Activated T-cell treated with anti-CD3 and anti-CD28 coated beads, Interleukin-2, amount 50 U/mL, for 24 hours (primary cell): ENCODE data around the gene KIF22.
A peak's percentile ranks its signal among the peaks of the same experiment; 100 is the strongest.
"Not testable (repeated sequence)": the region's sequence is repeated elsewhere in the genome, so short reads cannot be mapped to it uniquely, and the experiment has no call there.

ENCODE experiments used
- DNase-seq: peaks from one replicate; pipeline ENCODE4 v3.0.0-alpha.2; 2020
- H3K27ac Mint-ChIP-seq: 2 replicates; pipeline ENCODE4 v1.8.0; 2020; ENCODE audit warnings: mild to moderate bottlenecking, mixed read lengths
- H3K27me3 Mint-ChIP-seq: 2 replicates; pipeline ENCODE4 v1.8.0; 2020; ENCODE audit warnings: mixed read lengths
- H3K36me3 Mint-ChIP-seq: 2 replicates; pipeline ENCODE4 v1.8.0; 2020; ENCODE audit warnings: low read depth, mixed read lengths
- H3K4me1 Mint-ChIP-seq: 2 replicates; pipeline ENCODE4 v1.8.0; 2020; ENCODE audit warnings: low read depth, mixed read lengths
- H3K4me3 Mint-ChIP-seq: 2 replicates; pipeline ENCODE4 v1.8.0; 2020; ENCODE audit warnings: mild to moderate bottlenecking, moderate library complexity, mixed read lengths
- H3K9me3 Mint-ChIP-seq: 2 replicates; pipeline ENCODE4 v1.8.0; 2020; ENCODE audit warnings: mixed read lengths

KIF22 gene

DNA sequence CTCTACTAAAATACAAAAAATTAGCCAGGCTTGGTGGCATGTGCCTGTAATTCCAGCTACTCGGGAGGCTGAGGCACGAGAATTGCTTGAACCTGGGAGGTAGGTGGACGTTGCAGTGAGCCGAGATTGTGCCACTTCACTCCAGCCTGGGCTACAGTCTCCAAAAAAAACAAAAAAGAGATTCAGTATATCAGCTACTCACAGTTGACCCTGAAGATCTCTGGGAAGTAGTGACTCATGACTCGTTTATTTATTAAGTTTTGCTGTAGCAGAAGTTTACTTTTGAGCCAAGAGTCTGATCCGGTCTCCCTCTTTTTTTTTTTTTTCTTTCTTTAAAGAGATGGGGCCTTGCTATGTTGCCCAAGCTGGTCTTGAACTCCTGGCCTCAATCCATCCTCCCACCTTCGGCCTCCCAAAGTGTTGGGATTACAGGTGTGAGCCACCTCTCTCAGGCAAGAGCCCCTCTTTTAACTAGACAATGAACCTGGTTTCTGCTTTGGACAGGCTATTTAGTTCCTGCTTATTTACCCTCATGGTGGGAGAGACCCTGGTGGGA, 34.1 kb downstream of the KIF22 start:
- peaks cover 39% of the 10 kb centered on the region for H3K36me3 Mint-ChIP-seq
- peak overlapping the region; percentile 94 for H3K27ac Mint-ChIP-seq
- no peak for DNase-seq
- peak overlapping the region; percentile 69 for H3K4me3 Mint-ChIP-seq
- no peaks in the 10 kb centered on the region for H3K27me3 Mint-ChIP-seq
- peaks cover 91% of the 10 kb centered on the region for H3K4me1 Mint-ChIP-seq
- no peaks in the 10 kb centered on the region for H3K9me3 Mint-ChIP-seq

DNA sequence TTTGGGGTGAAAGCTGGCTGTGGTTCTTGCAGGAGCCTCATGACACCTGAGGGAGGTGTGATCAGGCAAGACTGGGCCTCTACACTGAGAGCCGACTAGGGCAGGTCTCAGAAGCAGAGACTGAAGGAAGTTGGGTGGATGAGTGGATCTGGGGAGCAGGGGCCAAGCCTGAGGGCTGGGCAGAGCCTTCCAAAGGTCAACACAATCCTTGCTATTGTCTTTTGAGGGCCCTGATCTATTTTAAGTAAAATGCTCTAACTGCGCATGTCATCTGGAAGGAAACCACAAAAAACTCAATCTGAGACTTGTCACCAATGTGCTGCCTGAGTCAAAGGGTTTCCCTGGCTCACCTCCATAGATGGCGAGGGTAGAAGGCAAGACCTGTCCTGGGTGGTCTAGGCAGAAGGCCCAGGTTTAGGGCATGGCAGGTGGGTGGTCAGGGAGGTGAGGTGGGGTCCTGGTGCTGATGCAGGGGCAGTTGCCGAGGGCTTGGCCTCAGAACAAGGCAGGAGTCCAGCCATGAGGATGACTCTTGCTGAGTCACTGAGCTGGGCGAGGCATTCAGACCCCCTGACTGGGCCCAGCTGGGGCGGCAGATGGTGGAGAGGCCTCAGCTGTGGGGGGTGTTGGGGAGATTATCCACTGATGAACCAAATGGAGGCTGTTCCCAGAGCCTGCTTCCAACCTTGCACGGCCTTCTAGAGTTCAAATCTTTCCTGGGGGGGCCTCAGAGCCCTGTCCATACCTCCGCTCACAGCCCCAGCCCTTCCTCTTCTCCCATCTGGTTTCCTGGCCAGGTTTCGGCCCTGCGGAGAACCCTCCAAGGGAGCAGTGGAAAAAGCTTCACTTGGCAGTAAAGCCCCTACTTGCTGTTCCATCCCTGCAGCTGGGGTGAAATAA, 34.8 kb downstream of the KIF22 start:
- DNase-seq: peak; percentile 74
- H3K4me1 Mint-ChIP-seq: peaks cover 91% of the 10 kb centered on the region

DNA sequence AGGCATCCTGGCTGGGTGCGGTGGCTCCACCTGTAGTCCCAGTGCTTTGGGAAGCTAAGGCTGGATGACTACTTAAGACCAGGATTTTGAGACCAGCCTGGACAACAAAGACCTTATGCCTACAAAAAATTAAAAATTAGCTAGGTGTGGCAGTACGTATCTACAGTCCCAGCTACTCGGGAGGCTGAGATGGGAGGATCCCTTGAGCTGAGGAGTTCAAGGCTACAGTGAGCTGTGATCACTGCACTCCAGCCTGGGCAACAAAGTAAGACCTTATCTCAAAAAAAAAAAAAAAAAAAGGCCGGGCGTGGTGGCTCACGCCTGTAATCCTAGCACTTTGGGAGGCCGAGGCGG, 35.8 kb downstream of the KIF22 start:
- H3K27me3 Mint-ChIP-seq: no peaks in the 10 kb centered on the region
- peaks cover 88% of the 10 kb centered on the region for H3K4me1 Mint-ChIP-seq
- H3K36me3 Mint-ChIP-seq: peaks cover 33% of the 10 kb centered on the region
- DNase-seq: no peak
- peak overlapping the region; percentile 94 for H3K27ac Mint-ChIP-seq
- peak overlapping the region; percentile 72 for H3K4me3 Mint-ChIP-seq
- H3K9me3 Mint-ChIP-seq: no peaks in the 10 kb centered on the region

More for the DNA sequence above, 34.8 kb downstream of the KIF22 start:
- Mint-ChIP-seq H3K36me3 (peaks cover 35% of the 10 kb centered on the region), H3K4me3 (peak overlapping the region; percentile 69), H3K27ac (peak overlapping the region; percentile 94), H3K27me3 (no peaks in the 10 kb centered on the region), H3K9me3 (no peaks in the 10 kb centered on the region)

DNA sequence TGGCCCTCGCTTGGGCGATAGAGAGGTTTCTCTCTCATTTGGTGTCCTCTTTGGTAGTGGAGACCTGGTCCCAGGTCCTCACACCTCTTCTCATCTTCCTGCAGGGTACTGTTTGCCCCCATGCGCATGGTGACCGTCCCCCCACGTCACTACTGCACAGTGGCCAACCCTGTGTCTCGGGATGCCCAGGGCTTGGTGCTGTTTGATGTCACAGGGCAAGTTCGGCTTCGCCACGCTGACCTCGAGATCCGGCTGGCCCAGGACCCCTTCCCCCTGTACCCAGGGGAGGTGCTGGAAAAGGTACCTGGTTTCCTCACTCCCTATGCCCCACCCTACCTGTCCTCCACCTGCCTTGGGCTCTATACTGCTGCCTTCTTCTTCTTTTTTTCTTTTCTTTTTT, 40.2 kb downstream of the KIF22 start:
- Mint-ChIP-seq H3K27me3 (no peaks in the 10 kb centered on the region), H3K36me3 (peaks cover 49% of the 10 kb centered on the region), H3K27ac (peak overlapping the region; percentile 54), H3K4me3 (no peak overlapping the region), H3K4me1 (peaks cover 59% of the 10 kb centered on the region), H3K9me3 (no peaks in the 10 kb centered on the region)
- DNase-seq: no peak

DNA sequence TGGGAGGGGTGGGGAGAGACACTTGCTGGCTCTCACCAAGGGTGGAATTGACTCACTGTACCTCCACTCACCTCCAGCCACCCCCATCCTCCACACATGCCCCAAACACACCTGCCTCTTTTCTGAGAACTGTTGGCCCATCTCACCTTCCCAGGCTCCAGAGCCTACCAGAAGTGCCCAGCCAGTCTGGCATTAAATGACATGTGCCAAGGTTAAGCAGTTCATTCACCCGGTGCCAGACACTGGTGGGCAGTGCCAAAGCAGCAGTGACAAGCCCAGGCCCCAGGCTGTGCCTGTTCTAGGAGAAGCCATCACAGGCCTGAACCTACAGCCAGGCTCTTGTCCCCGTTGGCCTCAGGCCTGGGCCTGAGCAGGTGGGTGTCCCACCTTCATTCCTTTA, 40.9 kb downstream of the KIF22 start:
- H3K27ac Mint-ChIP-seq: peak overlapping the region; percentile 61
- no peak overlapping the region for H3K4me3 Mint-ChIP-seq
- peaks cover 52% of the 10 kb centered on the region for H3K4me1 Mint-ChIP-seq
- no peak for DNase-seq
- H3K36me3 Mint-ChIP-seq: peaks cover 56% of the 10 kb centered on the region
- no peaks in the 10 kb centered on the region for H3K9me3 Mint-ChIP-seq
- no peaks in the 10 kb centered on the region for H3K27me3 Mint-ChIP-seq

DNA sequence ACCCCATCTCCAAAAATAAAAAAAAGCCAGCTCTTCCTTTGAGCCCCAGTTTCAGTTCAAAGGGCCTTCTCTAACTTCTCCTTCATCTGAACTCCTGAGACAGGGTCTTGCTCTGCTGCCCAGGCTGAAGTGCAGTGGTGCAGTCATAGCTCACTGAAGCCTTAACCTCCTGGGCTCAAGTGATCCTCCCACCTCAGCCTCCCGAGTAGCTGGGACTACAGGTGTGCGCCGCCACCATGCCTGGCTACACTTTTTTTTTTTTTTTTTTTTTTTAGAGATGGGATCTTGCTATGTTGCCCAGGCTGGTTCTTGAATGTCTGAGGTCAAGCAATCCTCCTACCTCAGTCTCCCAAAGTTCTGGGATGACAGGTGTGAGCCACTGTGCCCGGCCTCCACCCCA, 42.7 kb downstream of the KIF22 start:
- not testable (repeated sequence) for H3K27me3 Mint-ChIP-seq, H3K27ac Mint-ChIP-seq, DNase-seq, H3K4me3 Mint-ChIP-seq, H3K9me3 Mint-ChIP-seq
- peaks cover 34% of the 10 kb centered on the region for H3K4me1 Mint-ChIP-seq
- peaks cover 71% of the 10 kb centered on the region for H3K36me3 Mint-ChIP-seq

DNA sequence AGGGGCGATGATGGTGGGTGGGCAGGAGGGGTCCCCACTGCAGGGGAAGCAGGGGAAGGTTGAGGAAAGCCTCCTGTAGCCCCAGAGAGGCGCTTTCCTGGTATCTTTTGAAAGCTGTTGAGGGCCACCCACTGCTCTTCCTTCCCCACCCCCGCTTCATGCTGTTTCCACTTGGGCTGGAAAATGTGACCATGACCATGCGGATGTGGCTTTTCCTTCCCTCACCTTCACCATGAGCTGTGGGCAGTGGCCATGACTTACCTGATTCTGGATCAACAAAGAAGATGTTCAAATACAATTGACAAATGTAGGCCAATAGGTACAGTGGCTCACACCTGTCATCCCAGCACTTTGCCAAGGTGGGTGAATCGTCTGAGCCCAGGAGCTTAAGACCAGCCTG, 43.5 kb downstream of the KIF22 start:
- no peak for DNase-seq
- H3K9me3 Mint-ChIP-seq: no peaks in the 10 kb centered on the region
- no peaks in the 10 kb centered on the region for H3K27me3 Mint-ChIP-seq
- H3K4me3 Mint-ChIP-seq: no peak overlapping the region
- H3K27ac Mint-ChIP-seq: peak overlapping the region; percentile 73
- H3K36me3 Mint-ChIP-seq: peaks cover 77% of the 10 kb centered on the region
- peaks cover 30% of the 10 kb centered on the region for H3K4me1 Mint-ChIP-seq

DNA sequence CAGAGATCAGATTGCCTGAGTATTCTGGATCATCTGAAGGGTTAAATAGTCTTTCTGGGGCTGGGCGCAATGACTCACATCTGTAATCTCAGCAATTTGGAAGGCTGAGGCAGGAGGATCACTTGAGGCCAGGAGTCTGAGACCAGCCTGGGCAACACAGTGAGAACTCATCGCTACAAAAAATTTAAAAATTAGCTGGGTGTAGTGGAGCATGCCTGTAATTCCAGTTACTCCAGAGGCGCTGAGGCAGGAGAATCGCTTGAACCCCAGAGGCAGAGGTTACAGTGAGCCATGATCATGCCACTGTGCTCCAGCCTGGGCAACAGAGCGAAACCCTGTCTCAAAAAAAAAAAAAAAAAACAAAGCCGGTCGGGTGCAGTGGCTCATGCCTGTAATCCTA, 45.4 kb downstream of the KIF22 start:
- no peak overlapping the region for H3K27ac Mint-ChIP-seq
- H3K4me3 Mint-ChIP-seq: no peak overlapping the region
- no peaks in the 10 kb centered on the region for H3K27me3 Mint-ChIP-seq
- H3K9me3 Mint-ChIP-seq: no peaks in the 10 kb centered on the region
- H3K36me3 Mint-ChIP-seq: peaks cover 84% of the 10 kb centered on the region
- no peak for DNase-seq
- peaks cover 16% of the 10 kb centered on the region for H3K4me1 Mint-ChIP-seq

DNA sequence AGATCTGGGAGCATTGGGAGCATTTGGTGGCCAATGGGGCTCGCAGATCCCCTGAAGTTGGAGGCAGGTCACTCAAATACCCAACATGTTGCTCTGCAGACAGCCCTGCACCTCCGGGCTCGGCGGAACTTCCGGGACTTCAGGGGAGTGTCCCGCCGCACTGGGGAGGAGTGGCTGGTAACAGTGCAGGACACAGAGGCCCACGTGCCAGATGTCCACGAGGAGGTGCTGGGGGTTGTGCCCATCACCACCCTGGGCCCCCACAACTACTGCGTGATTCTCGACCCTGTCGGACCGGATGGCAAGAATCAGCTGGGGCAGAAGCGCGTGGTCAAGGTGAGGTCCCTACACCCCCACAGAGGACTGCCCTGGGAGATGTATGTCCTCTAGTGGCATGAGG, 46.1 kb downstream of the KIF22 start:
- Mint-ChIP-seq H3K4me3 (no peak overlapping the region), H3K27me3 (no peaks in the 10 kb centered on the region), H3K27ac (peak overlapping the region; percentile 47), H3K36me3 (peaks cover 83% of the 10 kb centered on the region), H3K9me3 (no peaks in the 10 kb centered on the region), H3K4me1 (peaks cover 12% of the 10 kb centered on the region)
- DNase-seq: no peak

DNA sequence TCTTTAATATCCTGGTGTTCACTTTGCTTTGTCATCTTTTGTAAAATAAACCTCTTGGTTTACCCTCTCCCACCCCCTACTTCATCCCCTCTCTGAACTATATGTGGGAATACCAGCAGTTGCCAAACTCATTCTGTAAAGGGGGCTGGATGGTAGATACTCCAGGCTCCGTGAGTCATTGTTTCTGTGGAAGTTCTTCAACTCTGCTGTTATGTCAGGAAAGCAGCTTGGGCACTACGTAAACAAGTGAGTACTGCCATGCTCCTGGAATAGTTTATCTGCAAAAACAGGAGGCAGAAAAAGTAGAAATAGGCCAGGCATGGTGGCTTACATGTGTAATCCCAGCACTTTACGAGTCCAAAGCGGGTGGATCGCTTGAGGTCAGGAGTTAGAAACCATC, 47.3 kb downstream of the KIF22 start:
- Mint-ChIP-seq H3K4me1 (peaks cover 12% of the 10 kb centered on the region), H3K9me3 (no peaks in the 10 kb centered on the region), H3K27me3 (no peaks in the 10 kb centered on the region), H3K36me3 (peaks cover 85% of the 10 kb centered on the region), H3K4me3 (no peak overlapping the region), H3K27ac (peak overlapping the region; percentile 26)
- no peak for DNase-seq

DNA sequence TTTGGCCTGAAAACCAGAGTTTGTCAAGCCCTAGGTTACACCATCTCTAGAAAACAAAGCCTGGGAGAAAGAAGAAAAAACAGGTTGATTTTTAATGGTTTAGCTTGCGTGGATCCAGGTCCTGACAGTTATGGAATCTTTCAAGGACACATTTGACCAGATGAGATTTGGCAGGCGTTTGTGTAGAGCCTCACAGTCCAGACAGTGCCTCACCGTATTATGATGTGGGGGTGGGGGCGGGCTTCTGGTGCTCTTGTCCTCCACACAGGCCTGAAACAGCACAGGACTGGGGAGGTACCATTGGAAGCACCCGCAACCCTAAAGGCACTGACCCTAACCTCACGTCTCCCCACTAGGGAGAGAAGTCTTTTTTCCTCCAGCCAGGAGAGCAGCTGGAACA, 49.3 kb downstream of the KIF22 start:
- Mint-ChIP-seq H3K27me3 (no peaks in the 10 kb centered on the region), H3K36me3 (peaks cover 86% of the 10 kb centered on the region), H3K27ac (peak overlapping the region; percentile 38), H3K4me1 (peaks cover 2% of the 10 kb centered on the region), H3K9me3 (no peaks in the 10 kb centered on the region), H3K4me3 (no peak overlapping the region)
- DNase-seq: no peak

DNA sequence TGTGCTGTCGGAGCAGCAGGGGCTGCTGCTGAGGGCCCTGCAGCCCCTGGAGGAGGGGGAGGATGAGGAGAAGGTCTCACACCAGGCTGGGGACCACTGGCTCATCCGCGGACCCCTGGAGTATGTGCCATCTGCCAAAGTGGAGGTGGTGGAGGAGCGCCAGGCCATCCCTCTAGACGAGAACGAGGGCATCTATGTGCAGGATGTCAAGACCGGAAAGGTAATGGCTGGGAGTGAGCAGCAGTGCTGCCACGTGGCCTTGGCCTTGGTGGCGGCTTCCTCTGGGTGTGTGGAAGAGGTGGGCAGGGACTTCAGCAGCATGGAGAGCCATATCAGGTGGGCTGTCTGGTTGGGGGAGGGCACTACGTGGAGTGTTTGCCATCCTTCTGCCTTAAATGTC, 49.7 kb downstream of the KIF22 start:
- H3K36me3 Mint-ChIP-seq: peaks cover 85% of the 10 kb centered on the region
- H3K4me3 Mint-ChIP-seq: no peak overlapping the region
- no peaks in the 10 kb centered on the region for H3K27me3 Mint-ChIP-seq
- no peak for DNase-seq
- no peaks in the 10 kb centered on the region for H3K9me3 Mint-ChIP-seq
- peaks cover 2% of the 10 kb centered on the region for H3K4me1 Mint-ChIP-seq
- H3K27ac Mint-ChIP-seq: peak overlapping the region; percentile 38

DNA sequence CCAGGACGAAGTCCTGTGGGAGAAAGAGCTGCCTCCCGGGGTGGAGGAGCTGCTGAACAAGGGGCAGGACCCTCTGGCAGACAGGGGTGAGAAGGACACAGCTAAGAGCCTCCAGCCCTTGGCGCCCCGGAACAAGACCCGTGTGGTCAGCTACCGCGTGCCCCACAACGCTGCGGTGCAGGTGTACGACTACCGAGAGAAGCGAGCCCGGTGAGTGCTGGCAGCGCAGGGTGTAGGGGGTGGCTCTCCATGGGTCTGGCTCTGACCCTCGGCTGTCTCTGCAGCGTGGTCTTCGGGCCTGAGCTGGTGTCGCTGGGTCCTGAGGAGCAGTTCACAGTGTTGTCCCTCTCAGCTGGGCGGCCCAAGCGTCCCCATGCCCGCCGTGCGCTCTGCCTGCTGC, 51.1 kb downstream of the KIF22 start:
- no peak overlapping the region for H3K4me3 Mint-ChIP-seq
- DNase-seq: no peak
- H3K27me3 Mint-ChIP-seq: no peaks in the 10 kb centered on the region
- peaks cover 85% of the 10 kb centered on the region for H3K36me3 Mint-ChIP-seq
- no peaks in the 10 kb centered on the region for H3K4me1 Mint-ChIP-seq
- H3K27ac Mint-ChIP-seq: no peak overlapping the region
- no peaks in the 10 kb centered on the region for H3K9me3 Mint-ChIP-seq

DNA sequence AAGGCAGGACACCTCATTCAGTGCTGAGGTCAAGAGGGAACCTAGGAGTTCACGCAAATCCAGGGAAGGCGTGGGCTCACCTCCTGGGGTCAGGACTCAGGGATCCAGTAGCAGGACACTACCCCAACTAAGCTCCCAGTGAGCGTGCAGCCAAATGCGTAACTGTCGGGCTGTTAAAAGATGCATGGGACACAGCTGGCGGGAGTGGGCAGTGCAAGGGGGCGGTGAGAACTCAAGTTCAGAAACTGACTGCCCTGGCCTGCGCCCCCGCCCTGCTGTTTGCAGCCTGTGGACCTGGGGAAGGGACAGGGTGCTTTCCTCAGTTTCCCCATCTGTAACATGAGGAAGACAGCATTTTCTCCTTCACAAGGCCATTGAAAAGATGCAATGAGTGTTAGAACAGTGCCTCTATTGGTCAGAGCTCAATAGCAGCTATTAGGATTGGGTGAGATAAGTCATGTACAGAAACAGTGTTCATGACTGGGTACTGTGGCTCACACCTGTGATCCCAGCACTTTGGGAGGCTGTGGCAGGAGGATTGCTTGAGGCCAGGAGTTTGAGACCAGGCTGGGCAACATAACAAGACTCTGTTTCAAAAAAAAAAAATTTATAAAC, 52.3 kb downstream of the KIF22 start:
- no peak overlapping the region for H3K4me3 Mint-ChIP-seq
- H3K27ac Mint-ChIP-seq: peak overlapping the region; percentile 66
- DNase-seq: no peak
- H3K4me1 Mint-ChIP-seq: no peaks in the 10 kb centered on the region
- peaks cover 82% of the 10 kb centered on the region for H3K36me3 Mint-ChIP-seq
- no peaks in the 10 kb centered on the region for H3K27me3 Mint-ChIP-seq
- no peaks in the 10 kb centered on the region for H3K9me3 Mint-ChIP-seq

DNA sequence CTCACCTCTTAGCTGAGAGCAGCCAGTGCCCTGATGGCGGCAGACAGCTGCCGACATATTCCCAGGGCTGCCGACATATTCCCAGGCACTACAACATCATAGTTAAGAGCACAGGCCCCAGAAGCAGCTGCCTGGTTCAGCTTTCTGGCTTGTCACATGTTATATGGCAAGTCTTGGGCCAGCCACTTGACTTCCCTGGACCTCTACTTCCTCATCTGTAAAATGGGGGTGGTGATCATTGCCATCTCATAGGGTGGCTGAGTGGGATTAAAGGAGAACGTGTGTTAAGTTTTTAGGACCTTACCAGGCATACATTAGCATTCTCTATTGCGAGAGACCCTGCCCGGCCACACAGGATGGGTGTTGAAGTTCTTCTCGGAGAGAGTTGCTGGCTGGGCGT, 53.4 kb downstream of the KIF22 start:
- peaks cover 86% of the 10 kb centered on the region for H3K36me3 Mint-ChIP-seq
- H3K9me3 Mint-ChIP-seq: no peaks in the 10 kb centered on the region
- no peak for DNase-seq
- no peak overlapping the region for H3K4me3 Mint-ChIP-seq
- H3K4me1 Mint-ChIP-seq: peaks cover 7% of the 10 kb centered on the region
- no peaks in the 10 kb centered on the region for H3K27me3 Mint-ChIP-seq
- peak overlapping the region; percentile 78 for H3K27ac Mint-ChIP-seq
